ENCODE data around the gene C14orf180. TPM values are rescaled to one million over a fixed set of nuclear protein-coding genes. Genes with fewer than 3 reads are reported as not detected.

C14orf180 gene
- total and polyA plus RNA-seq, 4 experiments from 2014 or later = not detected

- peaks cover 29 to 34% of the 10 kb centered on the region in 2 donors for H3K27me3 Mint-ChIP-seq
- Histone ChIP-seq H3K27ac (ENCODE audit: low read depth, low read length) (no peak overlapping the region), H3K36me3 (ENCODE audit: insufficient read depth, low read length) (no peaks in the 10 kb centered on the region), H3K27me3 (ENCODE audit: insufficient read depth, low read length) (peaks cover 3% of the 10 kb centered on the region), H3K4me1 (ENCODE audit: insufficient read depth, low read length) (no peaks in the 10 kb centered on the region), H3K4me3 (ENCODE audit: low read length in 2 of 2) (no peak overlapping the region), H3K9me3 (ENCODE audit: control insufficient read depth in 1 of 2, low read length in 2 of 2) (no peaks in the 10 kb centered on the region)
- H3K4me1 Mint-ChIP-seq = peaks cover 0 to 13% (median 4%) of the 10 kb centered on the region in 4 donors
- intact Hi-C loops (cut with micrococcal nuclease) = no loop called here
- no peak overlapping the region for H3K27ac Mint-ChIP-seq
- no peak overlapping the region for H3K4me3 Mint-ChIP-seq
- H3K36me3 Mint-ChIP-seq = no peaks in the 10 kb centered on the region
- peaks cover 0 to 5% (median 0%) of the 10 kb centered on the region in 8 donors for H3K9me3 Mint-ChIP-seq
- ChIA-PET CTCF (ENCODE audit: partially characterized antibody) (no interaction called here), POLR2A (ENCODE audit: partially characterized antibody) (no interaction called here)
- DNase-seq = no peak
These were observed 23.4 kb downstream of the C14orf180 start for GRCh38 chr14:104602933-104603325.

- Histone ChIP-seq H3K4me1 (ENCODE audit: insufficient read depth, low read length) (no peaks in the 10 kb centered on the region), H3K9me3 (ENCODE audit: control insufficient read depth in 1 of 2, low read length in 2 of 2) (no peaks in the 10 kb centered on the region), H3K36me3 (ENCODE audit: insufficient read depth, low read length) (no peaks in the 10 kb centered on the region), H3K4me3 (ENCODE audit: low read length in 2 of 2) (no peak overlapping the region), H3K27me3 (ENCODE audit: insufficient read depth, low read length) (peaks cover 3% of the 10 kb centered on the region), H3K27ac (ENCODE audit: low read depth, low read length) (no peak overlapping the region)
- no peak for DNase-seq
- CTCF ChIA-PET (ENCODE audit: partially characterized antibody) = no interaction called here
- Mint-ChIP-seq H3K36me3 (no peaks in the 10 kb centered on the region), H3K27ac (no peak overlapping the region), H3K4me1 (peaks cover 0 to 13% (median 4%) of the 10 kb centered on the region in 4 donors), H3K4me3 (no peak overlapping the region), H3K27me3 (peaks cover 29 to 36% of the 10 kb centered on the region in 2 donors), H3K9me3 (peaks cover 0 to 5% (median 0%) of the 10 kb centered on the region in 8 donors)
- intact Hi-C loops (cut with micrococcal nuclease) = no loop called here
- POLR2A ChIA-PET (ENCODE audit: partially characterized antibody) = no interaction called here
These were observed 24.3 kb downstream of the C14orf180 start for GRCh38 chr14:104603711-104604401.

GRCh38 chr14:104604458-104605449 is 25.2 kb downstream of the C14orf180 start, which contains the start of gene TMEM179:
TSS of gene TMEM179 (minus strand) at chr14:104604772. CDS start at chr14:104604741, 31 bp downstream.
- Mint-ChIP-seq H3K9me3 (peaks cover 0 to 7% (median 0%) of the 10 kb centered on the region in 8 donors), H3K27ac (no peak within 1 kb of the TSS), H3K36me3 (no peaks in the 10 kb centered on the region), H3K27me3 (peaks cover 31 to 39% of the 10 kb centered on the region in 2 donors), H3K4me3 (peak within 1 kb of the TSS in 2 of 8 donors; percentile 35 to 65), H3K4me1 (peaks cover 0 to 13% (median 4%) of the 10 kb centered on the region in 4 donors)
- no peaks in the 10 kb centered on the region for H3K36me3 ChIP-seq (ENCODE audit: insufficient read depth, low read length)
- H3K9me3 ChIP-seq (ENCODE audit: control insufficient read depth in 1 of 2, low read length in 2 of 2) = no peaks in the 10 kb centered on the region
- no peak within 1 kb of the TSS for H3K4me3 ChIP-seq (ENCODE audit: low read length in 2 of 2)
- POLR2A ChIA-PET (ENCODE audit: partially characterized antibody) = no interaction called here
- no peak for DNase-seq
- CTCF ChIA-PET (ENCODE audit: partially characterized antibody) = no interaction called here
- intact Hi-C loops (cut with micrococcal nuclease) = no loop called here
- peaks cover 3% of the 10 kb centered on the region for H3K27me3 ChIP-seq (ENCODE audit: insufficient read depth, low read length)
- no peak within 1 kb of the TSS for H3K27ac ChIP-seq (ENCODE audit: low read depth, low read length)
- no peaks in the 10 kb centered on the region for H3K4me1 ChIP-seq (ENCODE audit: insufficient read depth, low read length)

GRCh38 chr14:104609666-104610065 is 30.1 kb downstream of the C14orf180 start:
- Mint-ChIP-seq H3K27ac (no peak overlapping the region), H3K36me3 (no peaks in the 10 kb centered on the region), H3K9me3 (peaks cover 0 to 7% (median under 1%) of the 10 kb centered on the region in 8 donors), H3K4me1 (peaks cover 0 to 5% (median 0%) of the 10 kb centered on the region in 4 donors), H3K27me3 (peaks cover 20 to 53% of the 10 kb centered on the region in 2 donors), H3K4me3 (no peak overlapping the region)
- H3K27ac ChIP-seq (ENCODE audit: low read depth, low read length) = no peak overlapping the region
- no peak for DNase-seq
- H3K4me3 ChIP-seq (ENCODE audit: low read length in 2 of 2) = no peak overlapping the region
- no peaks in the 10 kb centered on the region for H3K4me1 ChIP-seq (ENCODE audit: insufficient read depth, low read length)
- intact Hi-C loops (cut with micrococcal nuclease) = no loop called here
- ChIA-PET CTCF (ENCODE audit: partially characterized antibody) (no interaction called here), POLR2A (ENCODE audit: partially characterized antibody) (no interaction called here)
- peaks cover 3% of the 10 kb centered on the region for H3K27me3 ChIP-seq (ENCODE audit: insufficient read depth, low read length)
- H3K36me3 ChIP-seq (ENCODE audit: insufficient read depth, low read length) = no peaks in the 10 kb centered on the region
- H3K9me3 ChIP-seq (ENCODE audit: control insufficient read depth in 1 of 2, low read length in 2 of 2) = no peaks in the 10 kb centered on the region

- H3K4me1 ChIP-seq (ENCODE audit: insufficient read depth, low read length) = no peaks in the 10 kb centered on the region
- intact Hi-C loops (cut with micrococcal nuclease) = no loop called here
- POLR2A ChIA-PET (ENCODE audit: partially characterized antibody) = no interaction called here
- H3K27me3 Mint-ChIP-seq = peaks cover 13 to 47% of the 10 kb centered on the region in 2 donors
- peaks cover 0 to 7% (median 3%) of the 10 kb centered on the region in 8 donors for H3K9me3 Mint-ChIP-seq
- peaks cover 0 to under 1% (median 0%) of the 10 kb centered on the region in 4 donors for H3K4me1 Mint-ChIP-seq
- peaks cover 3% of the 10 kb centered on the region for H3K27me3 ChIP-seq (ENCODE audit: insufficient read depth, low read length)
- H3K36me3 ChIP-seq (ENCODE audit: insufficient read depth, low read length) = no peaks in the 10 kb centered on the region
- H3K36me3 Mint-ChIP-seq = no peaks in the 10 kb centered on the region
- no peak for DNase-seq
- no peak overlapping the region for H3K4me3 ChIP-seq (ENCODE audit: low read length in 2 of 2)
- no peak overlapping the region for H3K4me3 Mint-ChIP-seq
- no peaks in the 10 kb centered on the region for H3K9me3 ChIP-seq (ENCODE audit: control insufficient read depth in 1 of 2, low read length in 2 of 2)
- no peak overlapping the region for H3K27ac ChIP-seq (ENCODE audit: low read depth, low read length)
- H3K27ac Mint-ChIP-seq = no peak overlapping the region
- CTCF ChIA-PET (ENCODE audit: partially characterized antibody) = no interaction called here
These were observed 31.3 kb downstream of the C14orf180 start for GRCh38 chr14:104610749-104611310.

- no peak overlapping the region for H3K4me3 ChIP-seq (ENCODE audit: low read length in 2 of 2)
- DNase-seq = no peak
- peaks cover 4% of the 10 kb centered on the region for H3K27me3 ChIP-seq (ENCODE audit: insufficient read depth, low read length)
- H3K4me3 Mint-ChIP-seq = no peak overlapping the region
- intact Hi-C loops (cut with micrococcal nuclease) = no loop called here
- no peaks in the 10 kb centered on the region for H3K9me3 ChIP-seq (ENCODE audit: control insufficient read depth in 1 of 2, low read length in 2 of 2)
- peaks cover 0 to 3% (median 0%) of the 10 kb centered on the region in 8 donors for H3K9me3 Mint-ChIP-seq
- H3K36me3 ChIP-seq (ENCODE audit: insufficient read depth, low read length) = no peaks in the 10 kb centered on the region
- CTCF ChIA-PET (ENCODE audit: partially characterized antibody) = no interaction called here
- H3K4me1 Mint-ChIP-seq = no peaks in the 10 kb centered on the region
- POLR2A ChIA-PET (ENCODE audit: partially characterized antibody) = no interaction called here
- no peaks in the 10 kb centered on the region for H3K36me3 Mint-ChIP-seq
- no peak overlapping the region for H3K27ac ChIP-seq (ENCODE audit: low read depth, low read length)
- peaks cover 12 to 42% of the 10 kb centered on the region in 2 donors for H3K27me3 Mint-ChIP-seq
- H3K4me1 ChIP-seq (ENCODE audit: insufficient read depth, low read length) = no peaks in the 10 kb centered on the region
- H3K27ac Mint-ChIP-seq = no peak overlapping the region
These were observed 32.3 kb downstream of the C14orf180 start for GRCh38 chr14:104611881-104612280.
